HG03097 (cell line): ENCODE data around the gene YAE1.
"Not testable (repeated sequence)": the region's sequence is repeated elsewhere in the genome, so short reads cannot be mapped to it uniquely, and the experiment has no call there.

Experiments
- ATAC-seq: cut with Tn5 transposase; IDR thresholded peaks from one replicate; pipeline ENCODE4 v1.9.1; 2021; ENCODE audit not compliant: unreplicated experiment, low FRiP score

The YAE1 gene

GRCh38 chr7:39566023-39566921 is at the start of gene YAE1:
Gene YAE1 (plus strand): TSS chr7:39566404. CDS start chr7:39566419, 15 bp downstream.
- ATAC-seq, result peak; percentile 99

GRCh38 chr7:39516498-39516897 is 49.7 kb upstream of the YAE1 start:
- no peak for ATAC-seq

DNA sequence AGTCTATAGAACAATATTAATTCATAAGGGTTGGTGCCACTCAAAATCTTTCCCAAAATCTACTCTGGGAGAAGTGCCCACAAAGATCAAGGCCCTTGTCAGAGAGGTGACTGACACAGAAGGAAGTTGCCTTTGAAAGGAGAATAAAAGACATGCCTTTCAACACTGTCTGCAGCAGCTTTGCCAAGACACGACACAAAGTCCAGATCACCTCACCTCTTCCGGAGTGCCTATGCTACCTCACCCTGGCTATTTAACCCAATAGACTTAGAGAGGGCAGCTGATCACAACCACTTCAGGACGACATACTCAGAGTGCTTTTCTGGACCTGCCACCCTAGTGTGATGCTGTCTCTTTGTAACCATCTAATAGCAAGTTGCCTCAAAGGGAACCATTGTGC is 49.0 kb upstream of the YAE1 start:
- ATAC-seq, result no peak

DNA sequence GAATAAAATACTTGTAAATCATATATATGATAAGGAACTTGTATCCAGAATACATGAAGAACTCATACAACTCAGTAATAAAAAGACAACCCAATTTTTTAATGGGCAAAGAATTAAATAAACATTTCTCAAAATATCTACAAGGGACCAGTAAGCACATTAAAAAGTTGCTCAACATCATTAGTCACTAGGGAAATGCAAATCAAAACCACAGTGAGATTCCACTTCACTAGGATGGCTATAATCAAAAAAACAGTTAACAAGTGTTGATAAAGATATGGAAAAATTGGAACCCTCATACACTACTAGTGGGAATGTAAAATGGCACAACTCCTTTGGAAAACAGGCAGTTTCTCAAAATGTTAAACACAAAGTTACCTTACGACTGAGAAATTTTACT is 40.3 kb upstream of the YAE1 start:
- no peak for ATAC-seq

GRCh38 chr7:39526666-39527065 is 39.5 kb upstream of the YAE1 start:
- ATAC-seq, result no peak

DNA sequence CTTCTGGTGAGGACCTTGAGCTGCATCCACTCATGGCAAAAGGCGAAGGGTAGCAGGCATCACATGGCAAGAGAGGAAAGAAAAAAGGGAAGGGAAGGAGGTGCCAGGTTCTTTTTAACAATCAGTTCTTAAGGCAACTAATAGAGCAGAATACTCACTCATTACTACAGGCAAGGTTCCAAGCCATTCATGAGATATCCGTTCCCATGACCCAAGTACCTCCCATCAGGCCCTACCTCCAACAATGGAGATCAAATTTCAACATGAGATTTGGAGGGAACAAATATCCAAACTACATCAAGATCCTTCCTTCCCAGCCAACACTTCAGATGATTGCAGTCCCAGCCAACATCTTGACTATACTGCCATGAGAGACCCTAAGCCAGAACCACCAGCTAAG is 38.9 kb upstream of the YAE1 start:
- ATAC-seq, result no peak

DNA sequence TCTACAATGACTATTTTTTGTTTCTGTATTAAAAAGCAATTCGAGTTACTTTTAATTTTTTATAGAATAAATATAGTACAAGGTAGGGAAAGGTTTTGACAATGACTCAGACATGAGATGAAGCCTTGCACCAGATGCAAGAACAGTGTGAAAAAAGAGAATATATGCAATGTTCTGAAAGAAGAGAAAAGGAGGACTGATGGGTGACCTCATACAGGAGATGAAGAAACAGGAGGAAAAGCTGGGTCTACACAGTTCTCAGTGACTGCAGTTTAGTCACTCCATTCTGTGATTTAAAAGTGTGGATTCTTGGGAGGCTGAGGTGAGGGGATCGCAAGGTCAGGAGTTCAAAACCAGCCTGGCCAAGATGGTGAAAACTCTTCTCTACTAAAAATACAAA is 38.3 kb upstream of the YAE1 start:
- no peak for ATAC-seq

GRCh38 chr7:39528849-39529248 is 37.4 kb upstream of the YAE1 start:
- no peak for ATAC-seq

GRCh38 chr7:39529582-39529981 is 36.6 kb upstream of the YAE1 start:
- ATAC-seq, result no peak

DNA sequence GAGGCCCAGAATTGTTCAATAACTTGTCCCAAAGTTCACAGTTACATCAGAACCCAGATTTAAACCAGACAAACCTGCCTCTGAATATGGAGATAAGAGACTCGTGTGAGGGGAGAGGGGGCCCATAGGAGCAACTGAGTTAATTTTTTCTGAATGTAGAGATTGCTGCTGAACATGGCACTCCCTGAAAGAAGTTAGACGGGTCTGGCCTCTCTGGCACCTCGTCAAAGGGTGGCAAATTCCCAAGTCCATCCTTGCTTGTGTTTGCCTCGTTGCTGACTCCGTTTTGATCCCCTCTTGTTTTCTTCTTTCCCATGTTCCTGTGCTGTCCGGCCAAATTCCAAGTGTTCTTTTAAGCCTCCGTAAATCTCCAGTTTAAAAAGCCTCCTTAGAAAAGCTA is 35.2 kb upstream of the YAE1 start:
- no peak for ATAC-seq

DNA sequence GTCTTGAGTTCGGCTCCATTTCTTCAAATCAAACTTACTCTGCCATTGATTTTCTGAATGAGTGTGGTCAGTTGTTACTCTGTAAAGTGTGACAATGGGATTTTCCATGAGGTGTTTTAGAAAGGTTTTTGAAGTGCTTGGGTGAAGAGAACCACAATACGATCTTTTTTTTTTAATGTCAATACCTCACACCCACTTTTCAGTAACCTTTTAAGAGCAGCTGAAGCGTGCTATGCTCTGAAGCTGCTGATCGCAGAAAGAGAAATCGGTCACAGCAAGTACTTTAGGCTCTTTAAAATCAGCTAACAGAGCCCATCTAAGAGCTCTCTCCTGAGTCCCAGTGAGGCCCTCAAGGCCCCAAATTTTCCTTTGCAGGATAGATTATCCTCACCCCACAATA is 34.4 kb upstream of the YAE1 start:
- no peak for ATAC-seq

DNA sequence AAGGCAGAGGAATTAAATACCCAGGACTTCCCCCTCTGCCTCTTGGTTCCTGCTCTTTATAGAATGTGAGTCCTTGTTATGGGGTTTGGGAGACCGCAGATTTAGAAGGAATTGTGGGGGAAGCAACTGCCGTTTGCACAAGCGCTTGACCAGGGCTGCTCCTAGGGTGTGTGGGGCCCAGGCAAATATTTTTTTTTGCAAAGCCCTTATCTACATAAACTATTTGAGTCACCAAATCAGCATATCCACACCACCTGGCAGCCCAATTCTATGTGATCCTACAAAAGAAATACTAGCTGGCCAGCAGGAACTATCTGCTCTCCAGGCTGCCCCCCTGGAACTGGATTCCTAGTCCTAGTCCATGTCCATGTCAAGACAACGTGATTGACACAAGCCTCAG is 33.4 kb upstream of the YAE1 start:
- ATAC-seq, result no peak

GRCh38 chr7:39534599-39534998 is 31.6 kb upstream of the YAE1 start:
- ATAC-seq, result no peak

DNA sequence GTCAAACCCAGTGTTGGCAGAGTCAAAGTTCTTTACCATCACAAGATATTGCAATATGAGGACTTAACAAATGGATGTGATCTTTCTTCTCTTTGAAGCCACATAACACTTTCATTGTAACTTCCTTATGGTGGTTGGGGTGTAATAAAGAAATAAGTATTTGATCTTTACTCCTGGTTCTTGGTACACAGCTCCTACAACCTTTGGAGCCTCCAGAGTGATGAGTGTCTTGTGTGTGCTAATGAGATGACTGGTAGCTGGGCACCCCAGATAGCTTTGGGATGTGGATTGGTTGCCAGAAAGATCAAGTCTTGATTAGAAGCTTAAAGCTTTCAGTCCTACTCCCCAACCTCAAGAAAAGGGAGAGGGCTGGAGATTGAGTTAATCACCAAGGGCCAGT is 31.1 kb upstream of the YAE1 start:
- ATAC-seq, result no peak

- ATAC-seq, result no peak
These were observed 30.5 kb upstream of the YAE1 start for GRCh38 chr7:39535720-39536119.

DNA sequence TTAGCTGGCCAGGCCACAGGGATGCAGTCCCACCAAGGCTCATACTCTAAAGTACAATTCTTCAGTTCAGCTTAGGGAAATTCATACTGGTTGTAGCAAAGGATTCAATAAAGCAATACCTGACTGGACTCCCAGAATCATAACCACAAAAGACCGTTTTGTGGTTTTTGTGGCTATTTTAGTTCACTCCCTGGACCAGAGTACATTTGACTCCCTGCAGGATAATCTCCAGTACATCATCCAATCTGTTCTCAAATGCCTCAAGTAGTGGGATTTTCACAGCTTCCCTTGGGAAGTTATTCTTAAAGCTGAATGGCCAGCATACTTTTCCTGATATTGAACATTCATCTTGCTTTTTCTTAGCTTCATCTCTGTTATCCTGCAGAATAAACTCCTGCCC is 29.3 kb upstream of the YAE1 start:
- no peak for ATAC-seq

DNA sequence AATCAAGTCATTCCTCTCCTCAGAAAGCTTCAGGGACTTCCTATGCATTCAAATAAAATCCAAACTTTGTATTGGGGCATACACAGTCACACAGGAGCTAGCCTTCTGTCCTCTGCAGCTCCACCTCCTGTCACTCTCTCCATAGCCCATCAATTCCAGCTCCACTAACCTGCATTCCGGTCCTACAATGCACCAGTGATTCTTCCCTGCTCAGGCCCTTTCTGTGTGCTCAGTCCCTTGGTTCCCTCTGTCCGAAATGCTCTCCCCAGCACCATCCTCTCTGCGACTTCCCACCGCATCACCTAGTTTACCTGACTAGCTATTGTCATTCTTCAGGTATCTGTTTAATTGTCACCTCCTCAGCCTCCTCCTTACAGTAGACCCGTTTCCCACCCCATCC is 26.4 kb upstream of the YAE1 start:
- ATAC-seq, result no peak

- ATAC-seq, result no peak
These were observed 25.9 kb upstream of the YAE1 start for GRCh38 chr7:39540320-39540719.

DNA sequence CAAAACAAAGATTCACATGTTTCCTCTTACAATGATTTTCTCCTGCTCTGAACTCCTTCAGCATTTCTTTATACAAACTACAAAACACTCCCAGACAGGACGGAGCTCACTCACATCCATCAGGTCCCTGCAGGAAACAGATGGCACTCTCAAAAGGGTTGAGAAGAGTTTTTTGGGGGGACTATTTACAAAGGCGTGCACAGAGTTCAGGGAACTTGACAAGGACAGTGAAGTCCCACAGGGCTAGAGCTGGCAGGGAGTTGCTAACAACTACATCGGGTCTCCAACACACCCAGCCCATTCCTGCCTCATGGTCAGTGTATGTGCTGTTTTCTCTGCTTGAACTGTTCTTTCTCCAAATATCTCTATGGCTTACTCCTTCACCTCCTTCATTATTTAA is 24.7 kb upstream of the YAE1 start:
- no peak for ATAC-seq

DNA sequence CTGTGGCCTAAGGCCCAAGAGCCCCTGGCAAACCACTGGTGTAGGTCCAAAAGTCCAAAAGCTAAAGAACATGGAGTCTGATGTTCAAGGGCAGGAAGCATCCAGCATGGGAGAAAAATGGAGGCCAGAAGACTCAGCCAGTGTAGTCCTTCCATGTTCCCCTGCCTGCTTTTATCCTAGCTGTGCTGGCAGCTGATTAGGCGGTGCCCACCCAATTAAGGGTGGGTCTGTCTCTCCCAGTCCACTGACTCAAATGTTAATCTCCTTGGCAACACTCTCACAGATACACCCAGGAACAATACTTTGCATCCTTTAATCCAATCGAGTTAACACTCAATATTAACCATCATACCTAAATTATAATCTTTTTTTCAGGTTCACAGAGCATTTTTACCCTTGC is 21.4 kb upstream of the YAE1 start:
- not testable (repeated sequence) for ATAC-seq

- no peak for ATAC-seq
These were observed 18.9 kb upstream of the YAE1 start for GRCh38 chr7:39547336-39547735.

DNA sequence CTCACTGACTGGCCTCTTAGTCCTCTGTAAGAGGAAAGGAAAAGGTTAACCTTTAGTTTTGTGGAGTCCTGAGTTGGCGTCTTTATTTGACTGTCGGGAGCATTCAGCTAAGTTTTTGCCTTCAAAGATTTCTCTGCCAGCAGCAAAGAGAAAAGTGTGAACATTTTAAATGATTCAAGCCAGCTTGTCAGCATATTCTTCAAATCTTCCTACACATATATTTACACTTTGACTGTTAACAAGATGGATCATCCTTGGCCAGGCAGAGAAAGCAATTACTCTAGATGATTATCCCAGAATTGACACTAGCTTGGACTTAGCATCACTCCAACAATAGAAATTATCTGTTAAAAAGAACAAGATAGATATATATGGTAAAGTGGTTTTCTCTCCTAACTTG is 15.8 kb upstream of the YAE1 start:
- no peak for ATAC-seq

DNA sequence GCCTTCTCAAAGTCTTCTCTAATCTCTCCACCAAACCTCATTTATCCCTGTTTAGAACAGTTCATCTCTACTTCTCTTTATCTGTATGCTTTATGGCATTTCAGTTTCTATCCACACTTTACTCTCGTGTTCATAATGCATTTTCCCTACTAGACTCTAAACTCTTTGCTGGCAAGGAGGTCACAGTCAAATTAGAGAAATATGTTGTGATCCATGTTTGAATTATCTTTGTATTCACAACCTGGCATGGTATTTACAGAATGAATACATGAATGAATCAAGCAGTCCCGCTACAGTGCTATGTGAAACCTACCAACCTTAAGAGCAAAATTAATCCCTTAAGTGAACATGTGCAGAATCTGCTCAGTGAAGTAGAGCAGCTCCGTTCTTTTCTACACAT is 12.8 kb upstream of the YAE1 start:
- ATAC-seq, result no peak
